ENCODE results near the gene HSPB7.

HSPB7 gene

DNA sequence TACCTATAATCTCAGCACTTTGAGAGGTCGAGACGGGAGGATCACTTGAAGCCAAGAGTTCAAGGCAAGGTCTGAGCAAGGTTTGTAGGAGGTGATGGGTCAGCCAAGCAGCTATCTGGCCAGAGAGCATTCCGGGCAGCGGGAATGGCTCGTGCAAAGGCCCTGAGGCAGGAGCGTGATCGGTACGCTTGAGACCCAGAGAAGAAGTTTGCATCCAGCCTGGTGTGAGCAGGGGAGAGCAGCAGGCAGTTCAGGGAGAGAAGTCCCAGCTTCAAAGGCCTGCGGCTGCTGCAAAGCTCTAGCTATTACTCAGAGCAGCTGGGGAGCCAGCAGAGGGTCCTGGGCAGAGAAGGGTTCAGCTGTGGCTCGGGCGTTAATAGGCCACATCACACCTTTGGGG lies 18.9 kb downstream of the HSPB7 start:
- Histone ChIP-seq H3K4me1 (no peaks in the 10 kb centered on the region), H3K36me3 (no peaks in the 10 kb centered on the region), H3K27ac (no peak overlapping the region), H3K27me3 (no peaks in the 10 kb centered on the region), H3K9me3 (no peaks in the 10 kb centered on the region), H3K4me3 (no peak overlapping the region)
- DNase-seq, result no peak
- TF ChIP-seq, protein P1, sequence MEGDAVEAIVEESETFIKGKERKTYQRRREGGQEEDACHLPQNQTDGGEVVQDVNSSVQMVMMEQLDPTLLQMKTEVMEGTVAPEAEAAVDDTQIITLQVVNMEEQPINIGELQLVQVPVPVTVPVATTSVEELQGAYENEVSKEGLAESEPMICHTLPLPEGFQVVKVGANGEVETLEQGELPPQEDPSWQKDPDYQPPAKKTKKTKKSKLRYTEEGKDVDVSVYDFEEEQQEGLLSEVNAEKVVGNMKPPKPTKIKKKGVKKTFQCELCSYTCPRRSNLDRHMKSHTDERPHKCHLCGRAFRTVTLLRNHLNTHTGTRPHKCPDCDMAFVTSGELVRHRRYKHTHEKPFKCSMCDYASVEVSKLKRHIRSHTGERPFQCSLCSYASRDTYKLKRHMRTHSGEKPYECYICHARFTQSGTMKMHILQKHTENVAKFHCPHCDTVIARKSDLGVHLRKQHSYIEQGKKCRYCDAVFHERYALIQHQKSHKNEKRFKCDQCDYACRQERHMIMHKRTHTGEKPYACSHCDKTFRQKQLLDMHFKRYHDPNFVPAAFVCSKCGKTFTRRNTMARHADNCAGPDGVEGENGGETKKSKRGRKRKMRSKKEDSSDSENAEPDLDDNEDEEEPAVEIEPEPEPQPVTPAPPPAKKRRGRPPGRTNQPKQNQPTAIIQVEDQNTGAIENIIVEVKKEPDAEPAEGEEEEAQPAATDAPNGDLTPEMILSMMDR (IDR thresholded peaks at IDR 0.05), result no peak
- intact Hi-C loops (cut with DNase I; ENCODE audit: low total_unique reads), result no loop called here

DNA sequence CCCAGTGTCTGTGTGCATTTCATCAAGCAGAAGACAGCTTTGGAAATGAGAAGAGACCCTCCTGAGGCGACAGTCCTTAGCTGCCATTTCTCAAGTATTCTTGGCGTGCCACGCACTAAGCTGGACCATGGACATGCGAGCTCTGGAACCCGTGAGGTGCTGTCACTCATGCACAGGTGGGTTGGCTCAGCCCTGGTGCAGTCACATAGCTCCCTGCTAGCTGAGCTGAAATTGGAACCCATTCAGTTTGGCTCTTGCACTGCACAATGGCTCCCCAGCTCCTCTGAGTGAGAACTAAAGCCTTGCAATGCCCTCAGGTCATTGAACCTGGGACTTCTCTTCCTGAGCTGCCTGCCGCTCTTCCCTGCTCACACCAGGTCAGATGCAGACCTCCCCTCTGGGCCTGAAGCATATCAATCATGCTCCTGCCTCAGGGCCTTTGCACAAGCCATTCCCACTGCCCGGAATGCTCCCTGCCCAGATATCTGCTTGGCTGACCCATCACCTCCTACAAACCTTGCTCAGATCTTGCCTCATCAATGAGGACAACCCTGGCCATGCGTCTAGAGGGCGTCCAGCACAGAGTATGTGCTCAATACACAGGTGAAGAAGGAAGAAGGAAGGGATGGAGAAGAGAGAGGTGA lies 20.1 kb downstream of the HSPB7 start:
- DNase-seq, result no peak
- H3K4me1 ChIP-seq, result no peaks in the 10 kb centered on the region
- H3K4me3 ChIP-seq, result no peak overlapping the region
- TF ChIP-seq, protein P1 (IDR thresholded peaks at IDR 0.05), result no peak
- no peaks in the 10 kb centered on the region for H3K27me3 ChIP-seq
- no peaks in the 10 kb centered on the region for H3K36me3 ChIP-seq
- intact Hi-C loops (cut with DNase I; ENCODE audit: low total_unique reads), result no loop called here
- H3K27ac ChIP-seq, result no peak overlapping the region
- no peaks in the 10 kb centered on the region for H3K9me3 ChIP-seq

DNA sequence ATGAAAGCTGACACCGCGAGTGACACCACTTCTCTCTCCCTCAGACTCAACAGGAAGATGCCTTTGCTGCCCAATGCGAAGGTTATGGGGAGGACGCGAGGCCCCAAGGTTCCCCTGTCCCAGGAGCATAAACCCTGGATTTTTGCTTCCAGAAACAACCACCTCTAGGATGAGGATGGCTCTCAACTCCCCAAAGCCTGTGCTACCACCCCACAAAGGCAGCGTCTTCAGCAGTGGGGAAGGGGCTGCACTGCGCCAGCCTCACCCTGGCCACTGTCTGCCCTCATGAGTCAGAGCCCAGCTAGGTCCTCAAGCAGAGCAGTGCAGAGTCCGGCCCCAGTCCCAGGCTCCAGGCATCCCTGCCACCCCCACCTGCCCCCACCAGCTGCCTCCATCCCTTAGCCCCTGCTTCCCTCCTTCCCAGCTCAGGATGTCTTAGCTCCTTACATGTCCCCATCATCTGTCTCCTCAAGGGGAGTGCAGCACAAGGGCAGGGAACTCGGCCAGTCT lies 20.7 kb downstream of the HSPB7 start:
- no peak overlapping the region for H3K4me3 ChIP-seq
- DNase-seq, result no peak
- H3K9me3 ChIP-seq, result no peaks in the 10 kb centered on the region
- H3K4me1 ChIP-seq, result no peaks in the 10 kb centered on the region
- H3K36me3 ChIP-seq, result no peaks in the 10 kb centered on the region
- TF ChIP-seq, protein P1 (IDR thresholded peaks at IDR 0.05), result no peak
- no peaks in the 10 kb centered on the region for H3K27me3 ChIP-seq
- intact Hi-C loops (cut with DNase I; ENCODE audit: low total_unique reads), result no loop called here
- no peak overlapping the region for H3K27ac ChIP-seq

DNA sequence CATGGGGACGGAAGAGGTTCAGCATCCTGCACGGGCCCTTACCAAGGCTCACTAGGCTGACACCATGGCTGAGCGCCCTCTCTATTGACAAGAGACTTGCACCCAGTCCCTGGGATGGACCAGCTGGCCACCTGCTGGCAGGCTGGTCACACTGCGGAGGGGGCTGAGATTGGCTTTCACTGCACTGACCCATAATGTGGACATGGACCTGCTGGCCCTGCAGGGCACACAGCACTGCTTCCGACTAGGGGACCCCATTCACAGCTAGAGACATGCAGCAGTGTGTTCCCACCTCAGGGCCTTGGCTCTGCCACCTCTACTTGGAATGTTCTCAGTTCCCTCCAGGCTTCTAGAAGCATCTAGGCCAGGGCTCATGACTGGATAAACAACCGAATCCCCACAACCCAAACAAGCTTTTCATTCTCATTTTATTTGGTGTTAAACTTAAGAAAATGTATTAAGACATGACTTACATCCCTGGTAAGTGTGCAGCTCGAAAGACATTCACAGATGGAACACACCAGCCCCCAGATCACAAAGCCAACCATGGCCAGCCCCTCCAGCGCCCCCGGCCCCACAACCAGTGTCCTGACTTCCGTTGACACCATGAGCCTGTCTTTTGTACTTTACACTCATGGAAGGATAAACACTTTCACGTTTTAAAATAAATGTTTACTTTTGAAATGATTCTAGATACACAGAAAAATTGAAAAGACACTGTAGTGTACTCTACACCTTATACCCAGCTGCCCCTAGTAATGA lies 23.1 kb downstream of the HSPB7 start:
- Histone ChIP-seq H3K4me3 (no peak overlapping the region), H3K27me3 (no peaks in the 10 kb centered on the region), H3K4me1 (no peaks in the 10 kb centered on the region), H3K27ac (no peak overlapping the region), H3K36me3 (no peaks in the 10 kb centered on the region), H3K9me3 (no peaks in the 10 kb centered on the region)
- intact Hi-C loops (cut with DNase I; ENCODE audit: low total_unique reads), result loop anchor here (5.0 kb wide), 2 partner anchors 182 to 202 kb away; no protein-coding TSS in a partner anchor
- TF ChIP-seq, protein P1 (IDR thresholded peaks at IDR 0.05), result peak; percentile 88 to 93
- DNase-seq, result peak; percentile 58 to 82

DNA sequence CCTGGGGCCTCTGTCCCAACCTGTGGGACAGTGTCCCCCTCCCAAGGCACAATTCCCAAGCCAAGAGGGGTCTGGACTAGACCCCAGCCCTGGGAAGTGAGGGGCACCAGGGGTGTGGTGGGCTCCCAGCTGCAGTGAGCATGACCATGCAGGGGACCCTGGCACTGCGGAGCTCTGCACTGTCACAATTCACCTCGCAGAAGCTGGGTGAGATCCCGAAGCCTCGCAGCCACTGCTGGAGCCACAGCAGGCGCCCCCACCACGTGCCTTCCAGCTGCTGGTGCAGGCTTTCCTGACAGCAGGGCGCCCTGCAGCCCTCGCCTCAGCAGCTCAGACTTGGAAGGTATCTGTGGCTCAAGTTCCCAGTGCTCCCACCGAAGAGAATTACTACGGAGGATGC lies 23.8 kb downstream of the HSPB7 start:
- DNase-seq, result no peak
- Histone ChIP-seq H3K9me3 (no peaks in the 10 kb centered on the region), H3K36me3 (no peaks in the 10 kb centered on the region), H3K4me3 (no peak overlapping the region), H3K27me3 (no peaks in the 10 kb centered on the region), H3K4me1 (no peaks in the 10 kb centered on the region), H3K27ac (no peak overlapping the region)
- TF ChIP-seq, protein P1 (IDR thresholded peaks at IDR 0.05), result no peak
- intact Hi-C loops (cut with DNase I; ENCODE audit: low total_unique reads), result loop anchor here (5.0 kb wide), 2 partner anchors 182 to 202 kb away; no protein-coding TSS in a partner anchor
